IPS-18c (cell line): ENCODE measurements around the gene PDCD2L.
"Not testable (repeated sequence)": the region's sequence is repeated elsewhere in the genome, so short reads cannot be mapped to it uniquely, and the experiment has no call there.

Experiments
- H3K4me3 ChIP-seq: 2 replicates; pipeline ENCODE4 v1.7.0; 2013; ENCODE audit warnings: low read depth, mild to moderate bottlenecking, low read length, moderate library complexity; ENCODE audit not compliant: insufficient read depth
- H3K9me3 ChIP-seq: one replicate; pipeline ENCODE4 v1.6.1; 2013; ENCODE audit warnings: mild to moderate bottlenecking, low read length, moderate library complexity; ENCODE audit not compliant: control insufficient read depth, insufficient read depth

PDCD2L gene

GRCh38 chr19:34400844-34401243, 3.4 kb upstream of the PDCD2L start:
- H3K9me3 ChIP-seq, H3K4me3 ChIP-seq: not testable (repeated sequence)

GRCh38 chr19:34402074-34402600, 2.1 kb upstream of the PDCD2L start:
- Histone ChIP-seq H3K4me3 (no peak overlapping the region), H3K9me3 (peaks cover 2% of the 10 kb centered on the region)

GRCh38 chr19:34403784-34404108, 453 bp upstream of the PDCD2L start:
- Histone ChIP-seq H3K9me3 (peaks cover 2% of the 10 kb centered on the region), H3K4me3 (peak overlapping the region; percentile 86)

- no peak overlapping the region for H3K4me3 ChIP-seq
- H3K9me3 ChIP-seq: peaks cover 2% of the 10 kb centered on the region
Observed at GRCh38 chr19:34405892-34406660, 1.9 kb downstream of the PDCD2L start.

- Histone ChIP-seq H3K9me3 (peaks cover 2% of the 10 kb centered on the region), H3K4me3 (no peak overlapping the region)
Observed at GRCh38 chr19:34408411-34408810, 4.2 kb downstream of the PDCD2L start.

- Histone ChIP-seq H3K9me3 (no peaks in the 10 kb centered on the region), H3K4me3 (no peak overlapping the region)
Observed at GRCh38 chr19:34409189-34410164, 5.3 kb downstream of the PDCD2L start.

- H3K4me3 ChIP-seq: no peak overlapping the region
- H3K9me3 ChIP-seq: no peaks in the 10 kb centered on the region
Observed at GRCh38 chr19:34411216-34411615, 7.0 kb downstream of the PDCD2L start.

- peaks cover 2% of the 10 kb centered on the region for H3K9me3 ChIP-seq
- no peak overlapping the region for H3K4me3 ChIP-seq
Observed at GRCh38 chr19:34416021-34416545, 11.9 kb downstream of the PDCD2L start.

- Histone ChIP-seq H3K4me3 (no peak overlapping the region), H3K9me3 (peaks cover 2% of the 10 kb centered on the region)
Observed at GRCh38 chr19:34418300-34418699, 14.1 kb downstream of the PDCD2L start.

GRCh38 chr19:34426096-34426661, 22.0 kb downstream of the PDCD2L start:
- no peak overlapping the region for H3K4me3 ChIP-seq

GRCh38 chr19:34428549-34429285, 24.5 kb downstream of the PDCD2L start:
- H3K9me3 ChIP-seq: no peaks in the 10 kb centered on the region

More at GRCh38 chr19:34426096-34426661, 22.0 kb downstream of the PDCD2L start:
- no peaks in the 10 kb centered on the region for H3K9me3 ChIP-seq

GRCh38 chr19:34429553-34429952, 25.4 kb downstream of the PDCD2L start:
- peak overlapping the region; percentile 62 for H3K4me3 ChIP-seq
- no peaks in the 10 kb centered on the region for H3K9me3 ChIP-seq

More at GRCh38 chr19:34428549-34429285, 24.5 kb downstream of the PDCD2L start:
- peak overlapping the region; percentile 62 for H3K4me3 ChIP-seq

- no peaks in the 10 kb centered on the region for H3K9me3 ChIP-seq
- no peak overlapping the region for H3K4me3 ChIP-seq
Observed at GRCh38 chr19:34430738-34431625, 26.8 kb downstream of the PDCD2L start.

- Histone ChIP-seq H3K4me3 (no peak overlapping the region), H3K9me3 (no peaks in the 10 kb centered on the region)
Observed at GRCh38 chr19:34431681-34432402, 27.6 kb downstream of the PDCD2L start.

- H3K9me3 ChIP-seq: no peaks in the 10 kb centered on the region
- H3K4me3 ChIP-seq: no peak overlapping the region
Observed at GRCh38 chr19:34432797-34433196, 28.6 kb downstream of the PDCD2L start.
